IMR-90 (cell line): ENCODE data around the gene NREP. TPM values are rescaled to one million over a fixed set of nuclear protein-coding genes. Genes with fewer than 3 reads are reported as not detected.

Experiments used
- ATAC-seq: fragments of 200-7000 bp; cut with Tn5 transposase; 2 replicates; pipeline ENCODE4 v1.9.1; 2020; ENCODE audit warnings: low read depth, mild to moderate bottlenecking, moderate library complexity
- BruUV-seq: library from RNA; stranded (reverse); fragments of 400-500 nt; replicated peaks from 2 replicates; lab custom pipeline; 2021; lab: Mats Ljungman, UMichigan
- CTCF ChIA-PET: fragments of 300-600 bp; formaldehyde crosslinking; extraction: SDS; loops from one replicate; lab custom pipeline; 2021; ENCODE audit warnings: antibody characterized with exemption; lab: Yijun Ruan, JAX
- POLR2A ChIA-PET: fragments of 300-600 bp; sonication (Branson Sonifier 250); formaldehyde crosslinking; loops from one replicate; lab custom pipeline; 2022; ENCODE audit warnings: antibody characterized with exemption; ENCODE audit not compliant: unreplicated experiment; lab: Charles Lee
- DNase-seq: peaks from one replicate; pipeline ENCODE4 v3.0.0; 2013
- H2AFZ ChIP-seq: replicated peaks from 2 replicates; pipeline ENCODE3; 2013; ENCODE audit warnings: low read length, mild to moderate bottlenecking; ENCODE audit not compliant: poor library complexity
- H2AK5ac ChIP-seq: 2 replicates; pipeline ENCODE4 v1.6.1; 2013; ENCODE audit warnings: low read depth, low read length, inconsistent platforms
- H2AK9ac ChIP-seq: replicated peaks from 2 replicates; pipeline ENCODE3; 2013; ENCODE audit warnings: mild to moderate bottlenecking, low read depth, low read length, moderate library complexity; ENCODE audit not compliant: poor library complexity
- H2BK120ac ChIP-seq: 2 replicates; pipeline ENCODE4 v1.6.1; 2013; ENCODE audit warnings: low read depth, low read length, inconsistent platforms
- H2BK15ac ChIP-seq: 3 replicates; pipeline ENCODE4 v1.6.1; 2013; ENCODE audit warnings: low read depth, low read length, inconsistent platforms
- H2BK20ac ChIP-seq: 2 replicates; pipeline ENCODE4 v1.6.1; 2013; ENCODE audit warnings: low read depth, mild to moderate bottlenecking, inconsistent platforms, low read length, moderate library complexity
- H2BK5ac ChIP-seq: 2 replicates; pipeline ENCODE4 v1.6.1; 2013; ENCODE audit warnings: mild to moderate bottlenecking, low read depth, low read length, inconsistent platforms; ENCODE audit not compliant: poor library complexity, severe bottlenecking
- H3K14ac ChIP-seq: replicated peaks from 2 replicates; pipeline ENCODE4 v1.6.1; 2013; ENCODE audit warnings: low read depth, low read length, inconsistent platforms
- H3K18ac ChIP-seq: 2 replicates; pipeline ENCODE4 v1.6.1; 2013; ENCODE audit warnings: low read depth, low read length, control low read depth
- H3K23ac ChIP-seq: 2 replicates; pipeline ENCODE4 v1.6.1; 2013; ENCODE audit warnings: low read depth, low read length, inconsistent platforms
- H3K27ac ChIP-seq: 2 replicates; pipeline ENCODE4 v1.5.1; 2013; ENCODE audit warnings: mild to moderate bottlenecking, control low read depth, low read length; ENCODE audit not compliant: insufficient read depth
- H3K27me3 ChIP-seq: 2 replicates; pipeline ENCODE4 v1.6.1; 2013; ENCODE audit warnings: low read length; ENCODE audit not compliant: control insufficient read depth, insufficient read depth
- H3K36me3 ChIP-seq: 2 replicates; pipeline ENCODE4 v1.6.1; 2013; ENCODE audit warnings: low read length, mixed read lengths; ENCODE audit not compliant: control insufficient read depth, insufficient read depth
- H3K4ac ChIP-seq: 2 replicates; pipeline ENCODE4 v1.6.1; 2013; ENCODE audit warnings: low read depth, low read length, inconsistent platforms
- H3K4me1 ChIP-seq: 2 replicates; pipeline ENCODE4 v1.6.1; 2013; ENCODE audit warnings: low read length, mixed read lengths; ENCODE audit not compliant: control insufficient read depth, insufficient read depth
- H3K4me2 ChIP-seq: 2 replicates; pipeline ENCODE4 v1.6.1; 2013; ENCODE audit warnings: low read depth, mild to moderate bottlenecking, control low read depth, low read length, moderate library complexity
- H3K4me3 ChIP-seq: 2 replicates; pipeline ENCODE4 v1.5.1; 2013; ENCODE audit warnings: low read depth, mild to moderate bottlenecking, control low read depth, low read length, moderate library complexity; ENCODE audit not compliant: insufficient read depth
- H3K56ac ChIP-seq: 2 replicates; pipeline ENCODE4 v1.6.1; 2013; ENCODE audit warnings: low read length, inconsistent platforms; ENCODE audit not compliant: insufficient read depth; ENCODE audit errors: extremely low read depth
- H3K79me1 ChIP-seq, 2 experiments: 2 replicates each; pipeline ENCODE4 v1.6.1; 2013; ENCODE audit warnings: low read length in 2 of 2, inconsistent platforms in 1 of 2, low read depth in 1 of 2
- H3K9ac ChIP-seq: 2 replicates; pipeline ENCODE4 v1.6.1; 2013; ENCODE audit warnings: low read depth, low read length, control low read depth
- H3K9me1 ChIP-seq: 2 replicates; pipeline ENCODE4 v1.6.1; 2013; ENCODE audit warnings: low read length, inconsistent platforms; ENCODE audit not compliant: insufficient read depth
- H3K9me3 ChIP-seq: 2 replicates; pipeline ENCODE4 v1.6.1; 2013; ENCODE audit warnings: low read length; ENCODE audit not compliant: control insufficient read depth, insufficient read depth
- H4K20me1 ChIP-seq: 2 replicates; pipeline ENCODE4 v1.6.1; 2013; ENCODE audit warnings: low read length, inconsistent platforms; ENCODE audit not compliant: insufficient read depth
- H4K5ac ChIP-seq: 2 replicates; pipeline ENCODE4 v1.6.1; 2013; ENCODE audit warnings: mild to moderate bottlenecking, low read depth, low read length, control low read depth
- H4K8ac ChIP-seq, 2 experiments: 2 replicates each; pipeline ENCODE4 v1.6.1; 2013; ENCODE audit warnings: low read depth in 2 of 2, low read length in 2 of 2, control low read depth in 1 of 2, inconsistent platforms in 1 of 2
- H4K91ac ChIP-seq: 2 replicates; pipeline ENCODE4 v1.6.1; 2013; ENCODE audit warnings: low read depth, low read length, inconsistent platforms; ENCODE audit not compliant: insufficient read depth
- BHLHE40 ChIP-seq: fragments of 150-350 bp; IDR thresholded peaks from 2 replicates; pipeline ENCODE4 v1.6.1; 2016; ENCODE audit warnings: mild to moderate bottlenecking, low read depth, low read length
- CEBPB ChIP-seq: IDR thresholded peaks from 2 replicates; pipeline ENCODE4 v1.6.1; 2012; ENCODE audit warnings: low read depth, low read length, improper control_type of control experiment
- CHD1 ChIP-seq: IDR thresholded peaks from 2 replicates; pipeline ENCODE4 v1.6.1; 2012; ENCODE audit warnings: low read depth, low read length, improper control_type of control experiment
- CTCF ChIP-seq: conservative IDR thresholded peaks from 2 replicates; pipeline ENCODE4 v1.5.1; 2012; ENCODE audit warnings: mild to moderate bottlenecking, low read depth, low read length, improper control_type of control experiment
- ELK1 ChIP-seq: fragments of 150-350 bp; IDR thresholded peaks from 2 replicates; pipeline ENCODE4 v1.6.1; 2016; ENCODE audit warnings: low read depth, mild to moderate bottlenecking, low read length, moderate library complexity, borderline replicate concordance
- FOS ChIP-seq: fragments of 150-350 bp; IDR thresholded peaks from 2 replicates; pipeline ENCODE4 v1.6.1; 2016; ENCODE audit warnings: low read depth, low read length
- MAFK ChIP-seq: IDR thresholded peaks from 2 replicates; pipeline ENCODE4 v1.6.1; 2012; ENCODE audit warnings: low read depth, low read length, improper control_type of control experiment
- MAZ ChIP-seq: IDR thresholded peaks from 2 replicates; pipeline ENCODE4 v1.6.1; 2012; ENCODE audit warnings: low read depth, mild to moderate bottlenecking, low read length, improper control_type of control experiment, moderate library complexity, borderline replicate concordance
- MXI1 ChIP-seq: IDR thresholded peaks from 2 replicates; pipeline ENCODE4 v1.6.1; 2012; ENCODE audit warnings: low read depth, mild to moderate bottlenecking, low read length, moderate library complexity, borderline replicate concordance
- NFE2L2 ChIP-seq: fragments of 150-350 bp; IDR thresholded peaks from 2 replicates; pipeline ENCODE4 v1.6.1; 2016; ENCODE audit warnings: low read depth, mild to moderate bottlenecking, low read length
- POLR2A ChIP-seq: IDR thresholded peaks from 2 replicates; pipeline ENCODE4 v1.6.1; 2012; ENCODE audit warnings: mild to moderate bottlenecking, low read depth, low read length
- RAD21 ChIP-seq: IDR thresholded peaks from 2 replicates; pipeline ENCODE4 v1.6.1; 2012; ENCODE audit warnings: low read length, improper control_type of control experiment
- RCOR1 ChIP-seq: IDR thresholded peaks from 2 replicates; pipeline ENCODE4 v1.6.1; 2012; ENCODE audit warnings: mild to moderate bottlenecking, low read length, improper control_type of control experiment; ENCODE audit not compliant: insufficient replicate concordance
- RFX5 ChIP-seq: IDR thresholded peaks from 2 replicates; pipeline ENCODE4 v1.8.0; 2012; ENCODE audit warnings: low read depth, mild to moderate bottlenecking, low read length, moderate library complexity
- SMC3 ChIP-seq: fragments of 150-350 bp; IDR thresholded peaks from 2 replicates; pipeline ENCODE4 v1.6.1; 2016; ENCODE audit warnings: low read depth, mild to moderate bottlenecking, antibody characterized with exemption, low read length, moderate library complexity
- USF2 ChIP-seq: fragments of 150-350 bp; IDR thresholded peaks from 2 replicates; pipeline ENCODE4 v1.6.1; 2017; ENCODE audit warnings: mild to moderate bottlenecking, antibody characterized with exemption, low read length, low read depth
- WGBS, 2 experiments: methylation state at CpG; one replicate each; pipeline versions ENCODE4 v1.1.5 to v1.1.7; 2013; ENCODE audit warnings: missing lambda C conversion rate in 2 of 2; ENCODE audit not compliant: insufficient read length in 1 of 2; ENCODE audit errors: extremely low coverage in 2 of 2; 5-methylcytosine and 5-hydroxymethylcytosine counted together
- dilution Hi-C: fragments of 300-500 bp; cut with HindIII; formaldehyde crosslinking; loops from one replicate; pipeline ENCODE4 v1.14.3; 2018; ENCODE audit warnings: low sequenced_read_pairs; ENCODE audit not compliant: unreplicated experiment
- in situ Hi-C: fragments of 300-500 bp; cut with MboI; formaldehyde crosslinking; loops from 3 replicates; pipeline ENCODE4 v1.14.3; 2019; ENCODE audit warnings: low sequenced_read_pairs, inconsistent platforms, mixed read lengths
- intact Hi-C: fragments of 100-400 bp; cut with micrococcal nuclease; formaldehyde crosslinking; loops from 2 replicates; pipeline ENCODE4 v1.10.0; 2022
- polyA plus RNA-seq, 3 experiments: library from polyadenylated mRNA; depleted of rRNA; stranded (reverse); fragments of >200 nt; gene quantifications; 2 replicates each; pipeline ENCODE4 v1.2.3, GENCODE V29; 2012; ENCODE audit warnings: low replicate concordance in 1 of 3
- total RNA-seq: library from RNA; depleted of rRNA; stranded (reverse); fragments of >200 nt; gene quantifications from 2 replicates; pipeline ENCODE4 v1.2.3, GENCODE V29; 2012

Gene NREP
- total and polyA plus RNA-seq, 2 of the 4 experiments (the other 2 are of a cell fraction): 178 to 277 TPM

- Histone ChIP-seq H3K56ac (0 out of 2 replicates have a peak overlapping the region, but pooled peaks have one; percentile 2), H3K27ac (peak overlapping the region; percentile 60; the same call in 1 of the 2 replicates), H2BK20ac (peak overlapping the region; percentile 30; the same call in 1 of the 2 replicates), H4K5ac (peak overlapping the region; percentile 80), H3K9me1 (peaks cover 12% of the 10 kb centered on the region), H4K8ac (peak overlapping the region in 1 of 2 experiments; percentile 52; a peak in 3 of 4 replicates), H3K4me2 (peak overlapping the region; percentile 50), H3K4ac (peak overlapping the region; percentile 81), H3K9ac (no peak overlapping the region), H3K23ac (peak overlapping the region; percentile 71), H2BK120ac (peak overlapping the region; percentile 83), H2AFZ (no peak overlapping the region), H4K20me1 (no peaks in the 10 kb centered on the region), H2AK5ac (peak overlapping the region; percentile 49; the same call in 1 of the 2 replicates), H2AK9ac (no peak overlapping the region), H3K4me1 (peaks cover 27% of the 10 kb centered on the region), H2BK5ac (peak overlapping the region; percentile 81), H3K9me3 (no peaks in the 10 kb centered on the region), H2BK15ac (no peak overlapping the region; the same call in 1 of the 3 replicates), H3K27me3 (no peaks in the 10 kb centered on the region), H3K18ac (peak overlapping the region; percentile 89), H3K36me3 (peaks cover under 1% of the 10 kb centered on the region; the same call in 1 of the 2 replicates), H3K14ac (peak overlapping the region; percentile 73), H3K4me3 (no peak overlapping the region), H3K79me1 (peaks cover 19 to 48% of the 10 kb centered on the region in 2 experiments), H4K91ac (peak overlapping the region; percentile 65)
- dilution Hi-C loops (no loop called here), intact Hi-C loops (no loop called here), in situ Hi-C loops (loop anchor here (5.0 kb wide), 1 partner anchor 253 kb away; no protein-coding TSS in a partner anchor)
- ChIA-PET CTCF (interaction anchor here (0.9 to 1.4 kb wide), 2 partner anchors 10 to 194 kb away, joined by 3 read pairs; no protein-coding TSS in a partner anchor), POLR2A (no interaction called here)
- ATAC-seq (no peak), DNase-seq (no peak)
- TF ChIP-seq SMC3: no peak
- TF ChIP-seq CTCF: no peak
- no peak for TF ChIP-seq MAFK
- no peak for TF ChIP-seq MAZ
- no peak for TF ChIP-seq RCOR1
- no peak for TF ChIP-seq MXI1
- TF ChIP-seq BHLHE40: no peak
- TF ChIP-seq CHD1: no peak
- no peak for TF ChIP-seq NFE2L2
- no peak for TF ChIP-seq RAD21
- TF ChIP-seq CEBPB: no peak
- no peak for TF ChIP-seq FOS
- no peak for TF ChIP-seq RFX5
- no peak for TF ChIP-seq USF2
- no peak for TF ChIP-seq POLR2A
- no peak for TF ChIP-seq ELK1
- no TSS peak for BruUV-seq
- no CpG with 5 or more reads among the region's 2 CpGs for WGBS, 2 experiments
Observed at GRCh38 chr5:111744455-111744854, 12.5 kb downstream of the NREP start.
